HEK293 (cell line): ENCODE measurements around the gene TBCEL.

Source experiments
- CTCF ChIA-PET: fragments of 350-600 bp; formaldehyde crosslinking; extraction: SDS; loops from one replicate; lab custom pipeline; 2021; ENCODE audit warnings: antibody characterized with exemption; lab: Yijun Ruan, JAX
- POLR2A ChIA-PET: fragments of 300-600 bp; formaldehyde crosslinking; extraction: SDS; loops from one replicate; lab custom pipeline; 2020; ENCODE audit warnings: antibody characterized with exemption, inconsistent platforms; lab: Yijun Ruan, JAX
- H3K27ac ChIP-seq: fragments of 200-500 bp; sonication (Bioruptor generic); 2 replicates; pipeline ENCODE4 v1.5.1; 2014; ENCODE audit warnings: low read depth, low read length, control low read depth, inconsistent platforms; ENCODE audit errors: extremely low read depth
- H3K36me3 ChIP-seq, 2 experiments: fragments of 200-500 bp in 1 of 2; sonication (Bioruptor generic) in 1 of 2; 1 replicate in 1 of 2; 2 replicates in 1 of 2; pipeline ENCODE4 v1.5.1; 2014 to 2017; ENCODE audit warnings: inconsistent platforms in 2 of 2, low read length in 2 of 2; ENCODE audit not compliant: control insufficient read depth in 2 of 2, insufficient read depth in 1 of 2
- H3K4me1 ChIP-seq: fragments of 200-500 bp; sonication (Bioruptor generic); 2 replicates; pipeline ENCODE4 v1.5.1; 2014; ENCODE audit warnings: mild to moderate bottlenecking, low read length, inconsistent platforms; ENCODE audit not compliant: control insufficient read depth, insufficient read depth
- H3K4me3 ChIP-seq: 2 replicates; pipeline ENCODE4 v1.5.1; 2011; ENCODE audit warnings: low read depth, mild to moderate bottlenecking, control low read depth, low read length, moderate library complexity
- H3K9me3 ChIP-seq: fragments of 200-500 bp; sonication (Bioruptor generic); 2 replicates; pipeline ENCODE4 v1.5.1; 2014; ENCODE audit warnings: low read depth, low read length, inconsistent platforms; ENCODE audit not compliant: control insufficient read depth, insufficient read depth
- AEBP2 ChIP-seq: fragments of 450-650 bp; formaldehyde crosslinking; IDR thresholded peaks from 2 replicates; pipeline ENCODE4 v1.5.1; 2016; ENCODE audit warnings: missing biosample characterization, missing genetic modification characterization, borderline replicate concordance
- BCL11B ChIP-seq: fragments of 450-650 bp; formaldehyde crosslinking; IDR thresholded peaks from 2 replicates; pipeline ENCODE4 v1.5.1; 2016; ENCODE audit warnings: low read depth, missing biosample characterization, missing genetic modification characterization
- CTCF ChIP-seq: fragments of 450-650 bp; formaldehyde crosslinking; IDR thresholded peaks from 2 replicates; pipeline ENCODE4 v1.5.1; 2016; ENCODE audit warnings: missing biosample characterization, missing genetic modification characterization
- KLF16 ChIP-seq: fragments of 450-650 bp; formaldehyde crosslinking; IDR thresholded peaks from 2 replicates; pipeline ENCODE4 v1.5.1; 2017; ENCODE audit warnings: missing biosample characterization, missing genetic modification characterization
- KLF17 ChIP-seq: fragments of 450-650 bp; formaldehyde crosslinking; IDR thresholded peaks from 2 replicates; pipeline ENCODE4 v1.5.1; 2016; ENCODE audit warnings: missing biosample characterization, missing genetic modification characterization
- KLF9 ChIP-seq: fragments of 450-650 bp; formaldehyde crosslinking; IDR thresholded peaks from 2 replicates; pipeline ENCODE4 v1.5.1; 2016; ENCODE audit warnings: missing biosample characterization, missing genetic modification characterization, low read depth
- MZF1 ChIP-seq: fragments of 450-650 bp; formaldehyde crosslinking; IDR thresholded peaks from 2 replicates; pipeline ENCODE4 v1.5.1; 2017; ENCODE audit warnings: missing biosample characterization, missing genetic modification characterization, borderline replicate concordance
- YY1 ChIP-seq: fragments of 450-650 bp; formaldehyde crosslinking; IDR thresholded peaks from 2 replicates; pipeline ENCODE4 v1.5.1; 2018; ENCODE audit warnings: missing biosample characterization, missing genetic modification characterization
- ZBTB11 ChIP-seq: fragments of 450-650 bp; formaldehyde crosslinking; conservative IDR thresholded peaks from 2 replicates; pipeline ENCODE4 v1.5.1; 2016; ENCODE audit warnings: low read depth, missing biosample characterization, missing genetic modification characterization
- ZFHX2 ChIP-seq: fragments of 450-650 bp; formaldehyde crosslinking; conservative IDR thresholded peaks from 2 replicates; pipeline ENCODE4 v1.5.1; 2016; ENCODE audit warnings: missing biosample characterization, missing genetic modification characterization
- ZFP3 ChIP-seq: fragments of 450-650 bp; formaldehyde crosslinking; IDR thresholded peaks from 2 replicates; pipeline ENCODE4 v1.5.1; 2016; ENCODE audit warnings: low read depth, missing biosample characterization, missing genetic modification characterization
- ZNF157 ChIP-seq: fragments of 450-650 bp; formaldehyde crosslinking; IDR thresholded peaks from 2 replicates; pipeline ENCODE4 v1.5.1; 2016; ENCODE audit warnings: missing biosample characterization, missing genetic modification characterization
- ZNF16 ChIP-seq: fragments of 450-650 bp; formaldehyde crosslinking; IDR thresholded peaks from 2 replicates; pipeline ENCODE4 v1.5.1; 2016; ENCODE audit warnings: low read depth, missing biosample characterization, missing genetic modification characterization
- ZNF169 ChIP-seq: fragments of 450-650 bp; formaldehyde crosslinking; IDR thresholded peaks from 2 replicates; pipeline ENCODE4 v1.5.1; 2016; ENCODE audit warnings: missing biosample characterization, missing genetic modification characterization
- ZNF354C ChIP-seq: fragments of 450-650 bp; formaldehyde crosslinking; IDR thresholded peaks from 2 replicates; pipeline ENCODE4 v1.5.1; 2016; ENCODE audit warnings: missing biosample characterization, missing genetic modification characterization, low read depth, borderline replicate concordance
- ZNF362 ChIP-seq: fragments of 450-650 bp; formaldehyde crosslinking; IDR thresholded peaks from 2 replicates; pipeline ENCODE4 v1.5.1; 2016; ENCODE audit warnings: missing biosample characterization, missing genetic modification characterization
- ZNF510 ChIP-seq: fragments of 450-650 bp; formaldehyde crosslinking; IDR thresholded peaks from 2 replicates; pipeline ENCODE4 v1.5.1; 2018; ENCODE audit warnings: mild to moderate bottlenecking, missing genetic modification characterization, missing biosample characterization; ENCODE audit not compliant: insufficient replicate concordance
- ZNF776 ChIP-seq: fragments of 450-650 bp; formaldehyde crosslinking; IDR thresholded peaks from 2 replicates; pipeline ENCODE4 v1.5.0; 2017; ENCODE audit warnings: missing biosample characterization, missing genetic modification characterization, borderline replicate concordance
- ZNF843 ChIP-seq: fragments of 450-650 bp; formaldehyde crosslinking; IDR thresholded peaks from 2 replicates; pipeline ENCODE4 v1.5.1; 2016; ENCODE audit warnings: missing biosample characterization, missing genetic modification characterization
- ZSCAN30 ChIP-seq: fragments of 450-650 bp; IDR thresholded peaks from 2 replicates; pipeline ENCODE4 v1.5.1; 2018; ENCODE audit warnings: missing biosample characterization, mild to moderate bottlenecking, missing genetic modification characterization, moderate library complexity

Gene TBCEL

GRCh38 chr11:121047926-121048325, 24.0 kb downstream of the TBCEL start:
- no peak for TF ChIP-seq ZNF362 (tag by site-specific recombination)
- TF ChIP-seq ZSCAN30 (tag by site-specific recombination) = no peak
- no peak for TF ChIP-seq CTCF
- TF ChIP-seq KLF16 = no peak
- no peak for TF ChIP-seq ZBTB11 (tag by site-specific recombination)
- no peak for TF ChIP-seq ZNF776 (tag by site-specific recombination)
- no peak for TF ChIP-seq ZNF510 (tag by site-specific recombination)
- no peak for TF ChIP-seq KLF17 (tag by site-specific recombination)
- no peak for TF ChIP-seq YY1
- no peak for TF ChIP-seq MZF1 (tag by site-specific recombination)
- no peak for TF ChIP-seq ZNF157
- TF ChIP-seq ZNF16 (tag by site-specific recombination) = no peak
- TF ChIP-seq ZFP3 (tag by site-specific recombination) = no peak
- no peak for TF ChIP-seq AEBP2
- no peak for TF ChIP-seq KLF9 (tag by site-specific recombination)
- TF ChIP-seq BCL11B (tag by site-specific recombination) = no peak
- no peak for TF ChIP-seq ZNF169 (tag by site-specific recombination)
- no peak for TF ChIP-seq ZNF843 (tag by site-specific recombination)
- no peak for TF ChIP-seq ZFHX2 (tag by site-specific recombination)
- no peak for TF ChIP-seq ZNF354C (tag by site-specific recombination)
- ChIA-PET CTCF (interaction anchor here (0.7 to 0.9 kb wide), 2 partner anchors 94 to 146 kb away, joined by 4 to 5 read pairs; no protein-coding TSS in a partner anchor), POLR2A (no interaction called here)
- no peak overlapping the region for H3K27ac ChIP-seq
- H3K4me3 ChIP-seq = no peak overlapping the region
- no peaks in the 10 kb centered on the region for H3K9me3 ChIP-seq
- no peaks in the 10 kb centered on the region for H3K4me1 ChIP-seq
- H3K36me3 ChIP-seq = peaks cover 0 to 37% of the 10 kb centered on the region in 2 experiments; a peak in 2 of 3 replicates
